GM23338 (cell line): ENCODE measurements around the gene SLC4A4. TPM values are rescaled to one million over a fixed set of nuclear protein-coding genes. Genes with fewer than 3 reads are reported as not detected.

ENCODE experiments used
- ATAC-seq: fragments of 200-7000 bp; cut with Tn5 transposase; 3 replicates; pipeline ENCODE4 v1.9.1; 2020
- DNase-seq: peaks from one replicate; pipeline ENCODE4 v3.0.0-alpha.2; 2015; ENCODE audit warnings: low spot score
- H2AFZ ChIP-seq: fragments of 200-600 bp; sonication (generic); 2 replicates; pipeline ENCODE4 v1.8.0; 2016; ENCODE audit warnings: antibody characterized with exemption, mild to moderate bottlenecking, moderate library complexity
- H3F3A ChIP-seq: fragments of 200-600 bp; sonication (generic); replicated peaks from 2 replicates; pipeline ENCODE4 v1.8.0; 2017; ENCODE audit warnings: antibody characterized with exemption, mixed run types, low read depth
- H3K27ac ChIP-seq: fragments of 200-600 bp; sonication (generic); 2 replicates; pipeline ENCODE4 v1.6.1; 2016; ENCODE audit warnings: low read depth
- H3K27me3 ChIP-seq: fragments of 200-600 bp; sonication (generic); 2 replicates; pipeline ENCODE4 v1.8.0; 2016; ENCODE audit warnings: mild to moderate bottlenecking, mixed run types, moderate library complexity; ENCODE audit not compliant: insufficient read depth
- H3K36me3 ChIP-seq: fragments of 200-600 bp; sonication (generic); 2 replicates; pipeline ENCODE4 v1.8.0; 2016; ENCODE audit warnings: mild to moderate bottlenecking; ENCODE audit not compliant: insufficient read depth
- H3K4me1 ChIP-seq: fragments of 200-600 bp; sonication (generic); 2 replicates; pipeline ENCODE4 v1.8.0; 2016; ENCODE audit warnings: mild to moderate bottlenecking, moderate library complexity; ENCODE audit not compliant: insufficient read depth
- H3K4me2 ChIP-seq: fragments of 200-600 bp; sonication (generic); 2 replicates; pipeline ENCODE4 v1.7.1; 2017; ENCODE audit warnings: mixed run types
- H3K4me3 ChIP-seq: fragments of 200-600 bp; sonication (generic); 2 replicates; pipeline ENCODE4 v1.6.1; 2016; ENCODE audit warnings: mixed run types
- H3K79me2 ChIP-seq: fragments of 200-600 bp; sonication (generic); replicated peaks from 2 replicates; pipeline ENCODE4 v1.8.0; 2017; ENCODE audit warnings: mild to moderate bottlenecking; ENCODE audit not compliant: insufficient read depth
- H3K9me2 ChIP-seq: fragments of 200-600 bp; sonication (generic); 2 replicates; pipeline ENCODE4 v1.8.0; 2017; ENCODE audit not compliant: insufficient read depth
- H4K20me1 ChIP-seq: fragments of 200-600 bp; sonication (generic); replicated peaks from 2 replicates; pipeline ENCODE4 v1.8.0; 2017; ENCODE audit warnings: mild to moderate bottlenecking; ENCODE audit not compliant: insufficient read depth
- H3K27ac Mint-ChIP-seq: 2 replicates; pipeline ENCODE4 v1.8.0; 2020; ENCODE audit warnings: inconsistent platforms, mild to moderate bottlenecking, moderate library complexity, mixed read lengths
- H3K27me3 Mint-ChIP-seq: 3 replicates; pipeline ENCODE4 v1.8.0; 2022; ENCODE audit warnings: low read depth, mild to moderate bottlenecking, moderate library complexity, mixed read lengths, inconsistent platforms; ENCODE audit not compliant: insufficient read depth, poor library complexity
- H3K36me3 Mint-ChIP-seq: 3 replicates; pipeline ENCODE4 v1.8.0; 2021; ENCODE audit warnings: low read depth, mild to moderate bottlenecking, inconsistent platforms, moderate library complexity, mixed read lengths
- H3K4me1 Mint-ChIP-seq: 3 replicates; pipeline ENCODE4 v1.8.0; 2020; ENCODE audit warnings: mild to moderate bottlenecking, inconsistent platforms, mixed read lengths
- H3K4me3 Mint-ChIP-seq: 3 replicates; pipeline ENCODE4 v1.8.0; 2021; ENCODE audit warnings: moderate library complexity, mild to moderate bottlenecking, inconsistent platforms, mixed read lengths
- H3K9me3 Mint-ChIP-seq: 3 replicates; pipeline ENCODE4 v1.8.0; 2020; ENCODE audit warnings: moderate library complexity, mild to moderate bottlenecking, inconsistent platforms, mixed read lengths
- CREB1 ChIP-seq: fragments of 250-450 bp; sonication (Bioruptor Pico); IDR thresholded peaks from 2 replicates; pipeline ENCODE4 v1.5.0; 2020; ENCODE audit warnings: low read depth, mild to moderate bottlenecking, moderate library complexity
- CTCF ChIP-seq, 2 experiments: fragments of 200-600 bp in 1 of 2; sonication (generic) in 1 of 2; conservative IDR thresholded peaks; 2 replicates each; pipeline versions ENCODE4 v1.5.1 to v1.6.1; 2016 to 2017; ENCODE audit warnings: antibody characterized with exemption in 2 of 2, low read depth in 2 of 2, mild to moderate bottlenecking in 2 of 2, moderate library complexity in 1 of 2
- EZH2phosphoT487 ChIP-seq: fragments of 200-600 bp; sonication (generic); IDR thresholded peaks from one replicate; pipeline ENCODE4 v1.8.1; 2018; ENCODE audit warnings: antibody characterized with exemption; ENCODE audit not compliant: unreplicated experiment
- JUNB ChIP-seq: IDR thresholded peaks from one replicate; pipeline ENCODE4 v1.6.1; 2016; ENCODE audit warnings: antibody characterized with exemption; ENCODE audit not compliant: unreplicated experiment
- STAT1 ChIP-seq: IDR thresholded peaks from one replicate; pipeline ENCODE4 v1.6.1; 2016; ENCODE audit warnings: antibody characterized with exemption; ENCODE audit not compliant: unreplicated experiment
- ZNF114 ChIP-seq: fragments of 250-450 bp; sonication (Bioruptor Pico); IDR thresholded peaks from 2 replicates; pipeline ENCODE4 v1.5.0; 2020; ENCODE audit warnings: mild to moderate bottlenecking, moderate library complexity
- ZNF331 ChIP-seq: fragments of 250-450 bp; sonication (Bioruptor Pico); IDR thresholded peaks from 2 replicates; pipeline ENCODE4 v1.5.0; 2020; ENCODE audit warnings: low read depth, mild to moderate bottlenecking, moderate library complexity
- ZNF462 ChIP-seq: fragments of 250-450 bp; sonication (Bioruptor Pico); IDR thresholded peaks from 2 replicates; pipeline ENCODE4 v1.5.0; 2020; ENCODE audit warnings: mild to moderate bottlenecking, moderate library complexity
- polyA plus RNA-seq: library from polyadenylated mRNA; unstranded; fragments of >200 nt; fragmentation: Nextera tagmentation; extraction: Ambion mirVana; gene quantifications from 2 replicates; pipeline ENCODE4 v1.2.1, GENCODE V29; 2016
- total RNA-seq: library from RNA; depleted of rRNA; stranded (reverse); fragments of >200 nt; shearing (Covaris generic); gene quantifications from 2 replicates; pipeline ENCODE4 v1.2.3, GENCODE V29; 2014

SLC4A4 gene
- total and polyA plus RNA-seq, 2 experiments from 2014 or later = 1.0 to 1.5 TPM

GRCh38 chr4:71355971-71356370 is 17.2 kb downstream of the SLC4A4 start:
- Histone ChIP-seq H4K20me1 (no peaks in the 10 kb centered on the region), H3K4me2 (no peak overlapping the region), H3K4me3 (no peak overlapping the region), H3K27ac (no peak overlapping the region), H2AFZ (no peak overlapping the region), H3K27me3 (no peaks in the 10 kb centered on the region), H3F3A (no peaks in the 10 kb centered on the region), H3K9me2 (0 out of 2 replicates have a peak, but pooled peaks cover 4% of the 10 kb centered on the region), H3K4me1 (no peaks in the 10 kb centered on the region), H3K36me3 (no peaks in the 10 kb centered on the region), H3K79me2 (no peaks in the 10 kb centered on the region)
- Mint-ChIP-seq H3K27ac (no peak overlapping the region), H3K4me3 (no peak overlapping the region), H3K4me1 (no peaks in the 10 kb centered on the region), H3K36me3 (no peaks in the 10 kb centered on the region), H3K27me3 (peaks cover 1% of the 10 kb centered on the region), H3K9me3 (no peaks in the 10 kb centered on the region)
- DNase-seq (no peak), ATAC-seq (no peak)
- no peak for TF ChIP-seq EZH2phosphoT487
- TF ChIP-seq JUNB = no peak
- TF ChIP-seq STAT1 = no peak
- TF ChIP-seq CREB1 (CRISPR knock-in tag) = no peak
- no peak for TF ChIP-seq ZNF331 (CRISPR knock-in tag)
- TF ChIP-seq CTCF (conservative IDR thresholded peaks at IDR 0.05; ENCODE audit: low read depth in 2 of 2) = no peak
- TF ChIP-seq ZNF114 (CRISPR knock-in tag) = no peak

GRCh38 chr4:71356924-71357663 is 18.3 kb downstream of the SLC4A4 start:
- H3K36me3 ChIP-seq = no peaks in the 10 kb centered on the region
- no peak overlapping the region for H3K27ac Mint-ChIP-seq
- H3K4me3 Mint-ChIP-seq = no peak overlapping the region
- H2AFZ ChIP-seq = no peak overlapping the region
- no peaks in the 10 kb centered on the region for H3K79me2 ChIP-seq
- no peak overlapping the region for H3K4me2 ChIP-seq
- H3K4me1 Mint-ChIP-seq = no peaks in the 10 kb centered on the region
- no peaks in the 10 kb centered on the region for H3K9me3 Mint-ChIP-seq
- H4K20me1 ChIP-seq = no peaks in the 10 kb centered on the region
- ATAC-seq = no peak
- no peaks in the 10 kb centered on the region for H3K27me3 ChIP-seq
- H3K4me3 ChIP-seq = no peak overlapping the region
- no peaks in the 10 kb centered on the region for H3K9me2 ChIP-seq
- DNase-seq = no peak
- TF ChIP-seq ZNF462 = no peak
- no peak for TF ChIP-seq JUNB
- peaks cover 1% of the 10 kb centered on the region for H3K27me3 Mint-ChIP-seq
- H3K36me3 Mint-ChIP-seq = no peaks in the 10 kb centered on the region
- no peaks in the 10 kb centered on the region for H3K4me1 ChIP-seq
- H3F3A ChIP-seq = no peaks in the 10 kb centered on the region
- no peak overlapping the region for H3K27ac ChIP-seq
